ENCODE data around the gene PIEZO2.

The PIEZO2 gene

DNA sequence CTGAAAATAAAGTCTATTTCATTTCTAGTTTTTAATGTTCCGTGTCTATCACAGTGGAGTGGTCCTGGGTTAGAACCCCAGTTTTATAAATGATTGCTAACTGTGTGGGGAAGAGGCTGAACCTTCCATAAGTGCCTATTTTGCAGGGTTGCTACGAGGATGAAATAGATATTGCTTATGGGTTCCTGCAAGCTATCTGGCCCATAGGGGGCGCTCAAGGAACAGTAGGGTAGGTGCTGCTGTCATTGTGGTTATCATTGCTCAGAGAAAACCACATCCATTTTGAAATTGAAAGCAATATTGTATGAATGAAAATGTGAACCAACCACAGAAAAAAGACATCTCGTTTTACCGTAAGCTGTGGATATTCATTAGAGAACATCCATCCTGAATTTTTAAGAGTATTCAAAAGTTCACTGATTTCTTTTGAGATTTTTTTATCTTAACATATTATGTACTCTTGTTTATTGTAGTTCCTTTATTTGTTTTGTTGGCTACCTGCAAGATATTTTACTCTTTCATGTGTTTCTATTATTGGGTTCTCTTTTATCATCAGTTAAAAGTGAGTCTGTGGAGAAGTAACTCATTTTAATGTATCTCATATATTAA lies 362.0 kb downstream of the PIEZO2 start:
- no peaks in the 10 kb centered on the region for H3K27me3 ChIP-seq (ENCODE audit: low read length)
- H3F3A ChIP-seq (ENCODE audit: insufficient read depth) = no peaks in the 10 kb centered on the region
- H3K9me3 ChIP-seq (ENCODE audit: insufficient read depth, low read length) = no peaks in the 10 kb centered on the region
- H3K4me2 ChIP-seq (ENCODE audit: low read depth, low read length, poor library complexity, severe bottlenecking) = peak overlapping the region; percentile 20
- no peaks in the 10 kb centered on the region for H3K79me2 ChIP-seq (ENCODE audit: insufficient read depth, low read length)
- TF ChIP-seq, protein P1, sequence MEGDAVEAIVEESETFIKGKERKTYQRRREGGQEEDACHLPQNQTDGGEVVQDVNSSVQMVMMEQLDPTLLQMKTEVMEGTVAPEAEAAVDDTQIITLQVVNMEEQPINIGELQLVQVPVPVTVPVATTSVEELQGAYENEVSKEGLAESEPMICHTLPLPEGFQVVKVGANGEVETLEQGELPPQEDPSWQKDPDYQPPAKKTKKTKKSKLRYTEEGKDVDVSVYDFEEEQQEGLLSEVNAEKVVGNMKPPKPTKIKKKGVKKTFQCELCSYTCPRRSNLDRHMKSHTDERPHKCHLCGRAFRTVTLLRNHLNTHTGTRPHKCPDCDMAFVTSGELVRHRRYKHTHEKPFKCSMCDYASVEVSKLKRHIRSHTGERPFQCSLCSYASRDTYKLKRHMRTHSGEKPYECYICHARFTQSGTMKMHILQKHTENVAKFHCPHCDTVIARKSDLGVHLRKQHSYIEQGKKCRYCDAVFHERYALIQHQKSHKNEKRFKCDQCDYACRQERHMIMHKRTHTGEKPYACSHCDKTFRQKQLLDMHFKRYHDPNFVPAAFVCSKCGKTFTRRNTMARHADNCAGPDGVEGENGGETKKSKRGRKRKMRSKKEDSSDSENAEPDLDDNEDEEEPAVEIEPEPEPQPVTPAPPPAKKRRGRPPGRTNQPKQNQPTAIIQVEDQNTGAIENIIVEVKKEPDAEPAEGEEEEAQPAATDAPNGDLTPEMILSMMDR (IDR thresholded peaks at IDR 0.05; ENCODE audit: insufficient read depth, low read length, poor library complexity, severe bottlenecking) = peak; percentile 69
- TF ChIP-seq EZH2phosphoT487 (conservative IDR thresholded peaks at IDR 0.05; ENCODE audit: low read length) = no peak
- no peaks in the 10 kb centered on the region for H3K9me2 ChIP-seq (replicated peaks; ENCODE audit: insufficient read depth, low read length)
- H4K20me1 ChIP-seq (ENCODE audit: low read depth, low read length) = no peaks in the 10 kb centered on the region
- no peak overlapping the region for H3K27ac ChIP-seq (ENCODE audit: low read depth, low read length)
- no peak overlapping the region for H2AFZ ChIP-seq (ENCODE audit: low read depth, low read length, severe bottlenecking)
- H3K9ac ChIP-seq (ENCODE audit: low read length) = no peak overlapping the region
- no peak overlapping the region for H3K4me3 ChIP-seq (ENCODE audit: insufficient read depth, low read length, poor library complexity, severe bottlenecking)
- H3K36me3 ChIP-seq (ENCODE audit: low read length) = no peaks in the 10 kb centered on the region

DNA sequence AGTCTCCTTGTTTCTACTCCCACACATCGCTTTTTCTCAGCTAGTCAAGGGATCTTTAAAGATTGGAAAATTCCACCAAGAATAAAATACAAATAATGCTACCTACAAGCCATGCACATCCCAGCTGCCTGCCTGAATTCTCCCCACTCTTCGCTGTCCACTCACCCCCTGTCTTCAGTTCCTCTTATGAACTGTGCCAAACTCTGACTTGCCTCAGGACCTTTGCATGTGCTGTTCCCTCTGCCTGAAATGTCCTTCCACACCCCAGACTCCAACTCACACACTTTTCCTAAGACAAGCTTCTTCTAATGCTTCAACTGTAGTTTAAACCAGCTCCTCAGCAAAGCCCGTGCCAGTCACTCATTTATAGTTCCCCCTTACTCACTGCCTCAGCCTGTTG lies 363.6 kb downstream of the PIEZO2 start:
- Histone ChIP-seq H3K9ac (ENCODE audit: low read length) (no peak overlapping the region), H3K27ac (ENCODE audit: low read depth, low read length) (no peak overlapping the region), H3F3A (ENCODE audit: insufficient read depth) (no peaks in the 10 kb centered on the region), H3K4me3 (ENCODE audit: insufficient read depth, low read length, poor library complexity, severe bottlenecking) (no peak overlapping the region), H3K36me3 (ENCODE audit: low read length) (no peaks in the 10 kb centered on the region), H4K20me1 (ENCODE audit: low read depth, low read length) (no peaks in the 10 kb centered on the region), H3K79me2 (ENCODE audit: insufficient read depth, low read length) (no peaks in the 10 kb centered on the region), H3K4me2 (ENCODE audit: low read depth, low read length, poor library complexity, severe bottlenecking) (no peak overlapping the region), H3K9me2 (replicated peaks; ENCODE audit: insufficient read depth, low read length) (no peaks in the 10 kb centered on the region), H2AFZ (ENCODE audit: low read depth, low read length, severe bottlenecking) (no peak overlapping the region), H3K27me3 (ENCODE audit: low read length) (no peaks in the 10 kb centered on the region), H3K9me3 (ENCODE audit: insufficient read depth, low read length) (no peaks in the 10 kb centered on the region)
- TF ChIP-seq, protein P1 (IDR thresholded peaks at IDR 0.05; ENCODE audit: insufficient read depth, low read length, poor library complexity, severe bottlenecking) = no peak
- no peak for TF ChIP-seq EZH2phosphoT487 (conservative IDR thresholded peaks at IDR 0.05; ENCODE audit: low read length)

DNA sequence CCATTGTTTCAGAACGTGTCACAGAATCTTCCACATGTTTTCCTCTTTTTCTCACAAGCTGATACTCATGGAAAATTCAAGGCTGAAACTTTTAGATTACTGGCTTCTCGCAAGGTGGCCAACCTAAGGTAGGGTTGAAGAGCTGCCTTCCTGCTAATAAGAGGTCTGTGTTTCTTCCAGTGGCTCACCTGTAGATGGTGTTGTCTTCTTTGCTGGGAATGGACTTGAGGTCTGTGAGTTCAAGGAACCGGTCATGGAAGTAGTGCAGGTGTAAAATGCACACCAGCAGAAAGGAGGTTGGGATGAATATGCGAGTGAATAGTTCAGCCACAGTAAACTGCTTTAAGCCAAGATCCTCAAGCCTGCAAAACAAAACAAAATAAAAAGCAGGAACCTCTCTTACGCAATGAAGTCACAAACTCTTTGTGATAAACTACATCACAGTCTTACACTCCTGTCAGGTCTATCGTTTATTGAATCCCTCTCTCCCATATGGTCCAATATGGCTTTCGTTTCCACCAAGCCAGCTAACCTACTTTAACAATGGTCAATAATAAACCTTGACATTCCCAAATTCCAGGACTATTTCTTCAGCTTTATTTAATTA lies 364.7 kb downstream of the PIEZO2 start:
- Histone ChIP-seq H3K79me2 (ENCODE audit: insufficient read depth, low read length) (no peaks in the 10 kb centered on the region), H4K20me1 (ENCODE audit: low read depth, low read length) (no peaks in the 10 kb centered on the region), H3K9me2 (replicated peaks; ENCODE audit: insufficient read depth, low read length) (no peaks in the 10 kb centered on the region), H3K36me3 (ENCODE audit: low read length) (no peaks in the 10 kb centered on the region), H3K4me3 (ENCODE audit: insufficient read depth, low read length, poor library complexity, severe bottlenecking) (no peak overlapping the region), H3K4me2 (ENCODE audit: low read depth, low read length, poor library complexity, severe bottlenecking) (no peak overlapping the region), H3K9ac (ENCODE audit: low read length) (no peak overlapping the region), H2AFZ (ENCODE audit: low read depth, low read length, severe bottlenecking) (no peak overlapping the region), H3K9me3 (ENCODE audit: insufficient read depth, low read length) (no peaks in the 10 kb centered on the region), H3F3A (ENCODE audit: insufficient read depth) (no peaks in the 10 kb centered on the region), H3K27ac (ENCODE audit: low read depth, low read length) (no peak overlapping the region), H3K27me3 (ENCODE audit: low read length) (no peaks in the 10 kb centered on the region)
- TF ChIP-seq EZH2phosphoT487 (conservative IDR thresholded peaks at IDR 0.05; ENCODE audit: low read length) = no peak
- TF ChIP-seq, protein P1 (IDR thresholded peaks at IDR 0.05; ENCODE audit: insufficient read depth, low read length, poor library complexity, severe bottlenecking) = no peak

Measured in SU-DHL-6 (cell line).